Stimulated activated CD8-positive, alpha-beta memory T cell treated with anti-CD3 and anti-CD28 coated beads, Interleukin-15, amount 100 ng/mL, for 1 hour (primary cell): ENCODE data around the gene DNAH9.

ENCODE experiments used
- DNase-seq: peaks from one replicate; pipeline ENCODE4 v3.0.0-alpha.2; 2020; ENCODE audit warnings: low read depth

DNAH9 gene

DNA sequence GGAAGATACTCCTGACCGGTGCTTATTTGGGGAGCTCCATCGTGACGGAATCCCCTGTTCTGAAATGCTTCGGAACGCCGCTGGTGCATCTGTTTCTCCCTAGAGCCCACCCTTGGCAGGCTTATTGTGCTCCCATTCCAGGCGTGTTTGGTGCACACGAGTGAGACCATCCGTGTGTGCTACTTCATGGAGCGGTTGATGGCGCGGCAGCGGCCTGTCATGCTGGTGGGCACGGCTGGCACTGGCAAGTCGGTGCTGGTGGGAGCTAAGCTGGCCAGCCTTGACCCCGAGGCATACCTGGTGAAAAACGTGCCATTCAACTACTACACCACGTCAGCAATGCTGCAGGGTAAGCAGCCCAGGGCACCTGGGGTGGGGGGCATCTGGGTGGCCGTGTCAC, 170.7 kb downstream of the DNAH9 start:
- no peak for DNase-seq

DNA sequence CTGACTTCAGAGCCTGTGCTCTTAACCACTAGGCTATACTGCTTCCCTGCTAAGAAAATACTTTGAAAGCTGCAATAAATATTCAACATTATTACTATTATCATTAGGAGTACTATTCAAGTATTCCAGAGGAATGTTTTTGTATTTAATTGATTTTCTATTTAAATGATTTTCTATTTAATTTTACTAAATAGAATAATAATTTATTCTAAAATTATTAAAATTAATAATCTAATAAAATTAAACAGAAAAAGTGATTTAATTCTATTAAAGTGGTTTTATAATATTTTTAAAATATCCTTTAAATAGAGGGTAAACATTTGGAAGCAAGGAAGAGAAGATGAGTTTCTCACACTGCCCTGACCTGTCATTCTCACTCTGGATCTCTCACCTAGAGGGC, 173.8 kb downstream of the DNAH9 start:
- no peak for DNase-seq

DNA sequence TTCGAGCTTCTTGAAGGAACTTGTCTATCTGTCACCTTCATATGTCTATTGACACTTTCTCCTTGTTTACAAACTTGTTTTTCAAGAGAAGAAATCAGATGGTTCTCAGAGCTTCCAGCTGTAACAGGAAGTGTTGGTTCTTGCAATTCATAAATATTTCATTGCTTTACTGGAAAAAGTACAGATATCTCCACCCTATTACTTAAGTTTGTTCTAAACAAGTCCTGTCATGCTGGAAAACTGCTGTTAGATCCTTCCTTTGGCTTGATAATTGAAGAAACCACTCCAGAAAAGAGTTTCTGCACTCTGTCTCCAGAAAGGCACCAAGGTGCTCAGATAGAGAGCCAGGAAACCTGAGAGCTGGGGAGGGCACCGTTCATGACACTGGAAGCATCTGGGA, 181.6 kb downstream of the DNAH9 start:
- no peak for DNase-seq

DNA sequence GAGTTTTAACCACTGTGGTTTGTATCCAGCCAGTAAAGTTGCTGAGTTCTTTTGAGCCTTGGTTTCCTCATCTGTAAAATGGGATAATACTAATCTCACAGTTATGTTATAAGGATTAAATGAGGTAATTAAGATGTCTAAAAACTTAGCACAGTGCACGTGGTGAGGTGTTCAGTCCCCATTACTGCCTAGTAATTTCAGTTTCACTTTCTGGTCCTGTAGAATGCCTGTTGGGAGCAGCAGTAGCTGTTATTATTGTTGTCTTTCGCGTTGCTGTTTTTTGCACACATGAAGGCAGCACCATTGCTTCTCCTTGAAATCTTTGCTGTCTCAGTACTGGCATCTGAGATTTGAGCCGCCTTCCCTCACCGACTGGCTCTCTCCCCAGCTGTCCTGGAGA, 182.4 kb downstream of the DNAH9 start:
- no peak for DNase-seq

DNA sequence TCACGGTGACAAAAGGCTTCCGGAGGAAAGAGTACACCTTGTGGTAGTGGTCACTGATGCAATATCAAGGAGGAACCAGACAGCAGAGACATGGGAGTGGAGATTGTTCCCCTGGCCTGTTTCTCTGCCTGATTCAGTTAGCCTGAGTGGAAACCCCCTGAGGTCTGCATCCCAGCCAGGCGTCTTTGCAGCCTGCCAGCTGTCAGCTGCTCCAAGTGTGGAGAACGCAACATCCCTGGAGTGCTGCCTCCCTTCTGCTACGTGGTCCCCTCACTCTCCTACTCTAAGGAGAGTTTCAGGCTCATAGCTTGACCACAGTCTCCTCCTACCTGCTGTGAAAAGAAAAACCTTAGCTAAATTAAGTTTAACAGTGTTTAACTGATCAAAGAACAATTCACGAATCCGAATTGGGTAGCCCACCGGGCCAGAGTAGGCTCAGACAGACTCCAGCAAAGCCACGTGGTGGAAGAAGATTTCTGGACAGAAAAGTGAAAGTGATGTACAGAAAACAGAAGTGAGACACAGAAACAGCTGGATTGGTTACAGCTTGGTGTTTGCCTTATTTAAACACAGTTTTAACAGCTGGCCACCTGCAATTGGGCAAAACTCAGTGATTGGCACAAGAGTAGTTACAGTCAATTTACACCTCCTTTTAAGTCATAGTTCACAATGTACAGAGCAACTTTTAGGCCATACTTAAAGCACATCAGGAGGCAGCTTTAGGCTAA, 188.6 kb downstream of the DNAH9 start:
- DNase-seq = no peak

DNA sequence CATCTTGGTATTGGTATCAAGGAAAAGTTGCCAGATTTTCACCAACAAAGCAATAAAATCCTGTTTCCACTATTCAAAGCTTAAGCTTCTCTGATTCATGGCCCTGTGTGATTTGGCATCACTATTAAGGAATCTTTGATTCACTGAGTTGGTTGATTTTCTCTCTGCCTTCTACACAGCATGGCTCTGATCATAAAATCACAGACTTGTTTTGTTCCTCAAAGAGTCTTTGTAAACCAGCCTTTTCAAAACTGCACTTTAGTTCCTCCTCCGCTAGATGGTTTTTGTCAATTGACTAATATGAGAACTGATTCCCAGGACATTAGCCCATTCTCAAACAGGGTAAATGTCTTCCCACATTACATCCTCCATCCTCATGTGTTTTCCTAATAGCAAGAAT, 197.6 kb downstream of the DNAH9 start:
- DNase-seq = no peak

DNA sequence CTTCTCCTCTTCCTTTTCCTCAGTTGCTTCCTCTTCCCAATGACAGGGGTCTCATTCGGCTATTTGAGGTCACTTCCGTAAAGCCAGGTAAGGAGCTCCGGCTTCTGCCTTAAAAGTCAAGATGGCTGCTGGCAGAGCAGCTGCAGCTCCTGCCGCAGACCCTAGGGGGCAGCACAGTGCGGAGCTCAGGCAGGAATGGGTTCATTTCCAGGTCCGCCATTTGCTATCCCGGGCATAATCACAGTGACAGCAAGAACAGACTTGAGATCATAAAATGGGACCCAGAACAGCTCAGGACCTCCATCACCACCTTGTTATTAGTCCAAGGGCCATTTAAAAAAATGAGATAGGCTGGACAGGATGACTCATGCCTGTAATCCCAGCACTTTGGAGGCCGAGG, 199.5 kb downstream of the DNAH9 start:
- DNase-seq = no peak

DNA sequence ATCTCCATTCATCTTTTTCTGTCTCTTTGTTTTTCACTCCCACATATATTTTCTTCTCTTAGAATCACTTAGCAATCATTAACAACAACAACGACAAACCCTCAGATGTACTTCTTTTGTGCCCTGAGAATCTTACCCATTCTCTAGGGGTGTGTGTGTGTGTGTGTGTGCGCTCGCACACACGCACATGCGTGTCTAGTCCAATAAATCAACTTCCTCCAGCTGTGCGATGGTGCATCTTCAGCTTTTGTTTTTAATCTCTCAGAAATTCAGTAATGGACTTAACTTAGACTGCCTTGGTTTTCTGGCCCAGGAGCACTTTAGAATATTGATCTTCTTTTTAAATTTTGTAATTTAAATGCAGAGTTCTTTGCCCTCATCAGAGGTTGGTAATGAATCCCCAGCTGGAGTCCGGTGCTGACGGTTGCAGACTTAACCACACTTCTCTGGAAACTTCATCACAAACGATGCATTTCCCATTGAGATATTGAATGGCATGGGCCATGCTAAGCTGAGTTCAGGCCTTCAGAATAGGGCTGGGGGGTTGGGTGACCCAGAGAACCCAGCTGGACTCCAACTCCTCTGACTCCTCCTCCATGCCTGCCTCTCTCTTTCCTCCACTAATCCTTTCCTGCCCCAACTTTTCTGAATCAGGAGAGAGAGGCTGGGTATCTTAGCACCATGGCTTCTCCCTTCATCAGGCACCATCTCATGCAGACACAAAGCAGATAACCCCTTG, 205.1 kb downstream of the DNAH9 start:
- DNase-seq = no peak

DNA sequence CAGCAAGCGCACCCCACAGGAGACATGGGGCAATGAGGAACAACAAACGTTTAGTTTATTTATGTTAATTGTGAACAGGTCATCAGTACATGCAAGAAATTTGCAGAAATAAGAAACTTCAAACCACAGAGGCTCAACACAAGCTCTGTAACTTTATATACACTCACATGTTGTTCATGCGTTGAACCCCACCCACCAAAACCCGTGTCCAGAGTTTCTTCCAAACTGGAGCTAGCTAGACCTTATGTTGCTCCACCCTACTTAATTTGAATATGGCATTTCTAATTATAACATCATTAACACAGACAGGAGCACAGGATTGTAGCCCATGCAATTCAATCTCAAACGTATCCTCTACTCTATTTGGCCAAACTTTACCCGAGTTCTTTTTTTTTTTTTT, 206.9 kb downstream of the DNAH9 start:
- DNase-seq = no peak

DNA sequence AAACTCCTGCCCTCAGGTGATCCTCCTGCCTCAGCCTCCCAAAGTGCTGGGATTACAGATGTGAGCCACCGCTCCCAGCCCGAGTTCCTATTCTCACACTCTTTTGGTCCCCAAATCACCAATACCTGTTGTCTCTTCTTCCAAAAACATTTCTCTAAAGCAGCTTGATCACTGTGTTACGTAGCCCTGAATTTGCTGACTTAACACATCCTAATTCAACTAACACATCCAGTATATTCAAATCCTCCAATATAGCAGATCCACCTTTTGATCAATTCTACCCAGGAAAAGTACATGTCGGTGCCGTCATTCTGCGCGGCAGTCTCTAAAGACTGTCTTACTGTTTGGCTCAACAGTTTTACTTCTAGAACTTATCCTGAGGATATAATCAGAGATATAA, 207.7 kb downstream of the DNAH9 start:
- no peak for DNase-seq

DNA sequence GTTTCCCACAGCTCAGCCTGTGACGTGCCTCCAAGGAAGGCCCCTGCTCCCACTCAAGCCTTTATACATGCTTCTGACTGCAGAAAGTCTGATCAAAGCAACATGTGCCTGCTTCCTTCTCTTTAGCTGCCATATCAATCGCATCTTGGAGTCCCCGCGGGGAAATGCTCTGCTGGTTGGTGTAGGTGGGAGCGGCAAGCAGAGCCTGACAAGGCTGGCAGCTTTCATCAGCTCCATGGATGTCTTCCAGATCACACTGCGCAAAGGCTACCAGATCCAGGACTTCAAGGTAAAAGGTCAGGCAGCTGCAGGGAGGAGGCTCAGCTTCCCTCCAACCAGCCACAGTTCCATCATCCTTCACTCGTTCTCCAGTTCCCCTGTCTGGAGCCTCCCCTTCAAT, 209.3 kb downstream of the DNAH9 start:
- DNase-seq = no peak

DNA sequence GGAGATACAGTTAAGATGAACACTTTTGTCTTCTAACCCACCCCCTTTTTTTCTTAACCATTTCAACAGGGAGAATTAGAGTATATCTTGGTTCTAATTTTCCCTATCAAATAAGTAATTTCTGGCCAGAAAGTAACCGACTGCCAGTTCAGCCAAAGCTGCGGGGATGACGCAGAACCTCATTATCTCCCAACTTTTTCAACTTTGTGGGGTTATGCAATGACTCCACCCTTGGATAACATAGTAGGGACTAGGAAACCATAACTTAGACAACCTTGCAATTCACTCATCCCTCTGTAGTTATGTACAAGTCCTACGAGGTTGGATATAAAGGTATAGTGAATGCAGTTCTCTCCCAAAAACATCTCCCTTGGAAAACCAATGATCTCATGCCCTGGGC, 215.0 kb downstream of the DNAH9 start:
- no peak for DNase-seq

DNA sequence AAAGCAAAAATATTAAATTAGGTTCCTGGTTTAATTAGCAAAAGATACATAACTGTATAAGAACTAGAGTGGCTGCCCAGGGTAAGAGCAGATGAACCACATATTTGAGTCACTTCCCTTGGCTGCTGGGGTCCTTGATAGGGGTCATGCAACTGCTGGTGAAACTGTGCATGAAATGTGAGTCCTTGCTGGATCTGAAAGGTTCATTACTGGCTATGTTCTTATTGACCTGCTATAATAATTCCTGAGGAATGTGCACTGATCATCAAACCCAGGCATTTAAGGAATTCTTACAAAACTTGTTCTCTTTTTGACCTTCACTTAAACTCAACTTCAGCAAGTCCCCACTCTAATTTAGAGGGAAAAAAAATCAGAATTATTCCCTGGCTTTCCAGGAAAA, 215.6 kb downstream of the DNAH9 start:
- DNase-seq = no peak

DNA sequence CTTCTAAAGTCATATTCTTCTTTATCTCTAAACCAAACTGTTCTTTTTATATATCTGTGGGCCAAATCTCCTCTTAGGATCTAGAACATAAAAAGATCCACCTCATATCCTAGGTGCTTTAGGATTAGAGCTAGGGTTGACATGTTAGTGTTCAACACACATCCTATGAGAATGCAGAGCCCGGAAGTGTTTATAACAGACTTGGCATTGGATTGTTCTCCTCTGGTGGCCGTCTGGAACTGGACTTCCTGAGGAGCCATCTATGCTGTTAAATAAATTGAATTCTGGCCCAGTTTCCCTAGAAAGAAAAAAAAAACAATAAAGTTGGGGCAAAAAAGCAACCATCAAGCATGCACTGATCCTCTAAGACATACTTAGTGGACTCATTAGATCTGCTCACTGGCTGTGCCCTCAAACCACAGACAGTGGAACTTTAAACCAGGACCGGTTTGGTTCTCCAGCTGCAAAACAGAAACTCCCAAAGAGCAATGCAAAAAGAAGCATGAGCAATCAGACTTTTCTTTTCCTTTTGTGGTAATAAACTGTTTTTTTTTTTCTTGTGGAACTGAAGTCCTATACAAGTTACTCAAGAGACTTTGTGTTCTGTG, 216.5 kb downstream of the DNAH9 start:
- DNase-seq = no peak

DNA sequence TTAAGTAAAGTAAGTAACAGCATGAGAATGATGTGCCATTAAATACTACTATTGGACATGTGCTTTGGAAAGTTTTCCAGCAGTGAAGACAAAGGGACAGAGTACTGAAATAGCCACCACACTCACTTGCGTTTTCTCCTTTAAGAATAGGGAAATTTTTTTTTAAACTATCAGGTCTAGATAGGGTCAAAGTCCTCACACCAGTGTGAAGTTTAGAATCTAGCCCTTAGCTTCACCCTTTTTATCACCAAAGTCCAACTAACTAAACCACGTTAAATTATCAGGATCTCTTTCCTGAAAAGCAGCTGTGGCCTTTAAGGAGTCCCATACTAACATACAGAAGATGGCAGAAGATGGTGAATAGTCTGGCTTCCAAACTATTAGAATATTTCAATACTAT, 218.1 kb downstream of the DNAH9 start:
- no peak for DNase-seq

DNA sequence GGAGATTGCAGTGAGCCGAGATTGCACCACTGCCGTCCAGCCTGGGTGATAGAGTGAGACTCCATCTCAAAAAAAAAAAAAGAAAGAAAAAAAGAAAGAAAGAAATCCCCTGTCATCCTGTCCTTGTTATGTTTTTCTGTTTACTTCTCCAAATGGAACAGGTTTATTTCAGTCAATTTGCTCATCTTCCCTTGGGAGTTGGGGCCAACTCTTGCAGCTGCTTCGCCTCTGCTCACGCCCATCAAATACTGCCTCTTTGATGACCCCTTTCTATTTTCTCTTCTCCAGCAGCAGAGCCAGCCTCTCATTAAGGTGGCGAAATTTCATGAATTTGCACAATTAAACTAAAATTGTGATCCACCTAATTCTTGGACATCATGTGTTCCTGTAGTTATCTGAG, 225.6 kb downstream of the DNAH9 start:
- no peak for DNase-seq

DNA sequence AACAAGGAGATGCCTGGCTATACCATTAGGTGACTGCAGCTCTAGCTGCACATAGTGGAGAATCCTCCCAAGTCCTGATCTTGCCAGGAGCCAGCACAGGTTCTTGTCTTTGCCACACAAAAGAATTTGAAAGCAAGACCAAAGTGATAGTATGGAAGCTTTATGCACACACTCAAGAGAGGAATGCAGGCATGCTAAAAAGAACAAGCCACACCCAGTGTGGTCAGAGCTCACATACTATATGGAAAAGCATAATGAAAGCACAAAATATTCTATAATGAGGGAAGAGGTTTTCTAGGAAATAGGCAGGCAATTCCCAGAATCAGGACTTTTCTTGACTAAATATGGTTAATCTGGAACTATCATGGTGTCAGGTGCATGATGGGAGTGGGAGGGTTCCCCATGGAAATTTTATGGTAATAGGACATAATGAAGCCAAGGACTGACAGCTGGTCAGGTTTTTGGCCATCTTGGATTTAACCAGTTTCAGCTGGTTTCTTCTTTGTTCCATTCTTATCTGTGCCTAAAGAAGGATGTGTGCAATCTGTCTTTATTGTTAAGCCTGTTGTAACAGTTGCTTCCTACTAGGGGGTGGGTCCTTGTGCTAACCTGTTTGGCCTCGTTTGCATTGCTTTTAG, 227.4 kb downstream of the DNAH9 start:
- no peak for DNase-seq

DNA sequence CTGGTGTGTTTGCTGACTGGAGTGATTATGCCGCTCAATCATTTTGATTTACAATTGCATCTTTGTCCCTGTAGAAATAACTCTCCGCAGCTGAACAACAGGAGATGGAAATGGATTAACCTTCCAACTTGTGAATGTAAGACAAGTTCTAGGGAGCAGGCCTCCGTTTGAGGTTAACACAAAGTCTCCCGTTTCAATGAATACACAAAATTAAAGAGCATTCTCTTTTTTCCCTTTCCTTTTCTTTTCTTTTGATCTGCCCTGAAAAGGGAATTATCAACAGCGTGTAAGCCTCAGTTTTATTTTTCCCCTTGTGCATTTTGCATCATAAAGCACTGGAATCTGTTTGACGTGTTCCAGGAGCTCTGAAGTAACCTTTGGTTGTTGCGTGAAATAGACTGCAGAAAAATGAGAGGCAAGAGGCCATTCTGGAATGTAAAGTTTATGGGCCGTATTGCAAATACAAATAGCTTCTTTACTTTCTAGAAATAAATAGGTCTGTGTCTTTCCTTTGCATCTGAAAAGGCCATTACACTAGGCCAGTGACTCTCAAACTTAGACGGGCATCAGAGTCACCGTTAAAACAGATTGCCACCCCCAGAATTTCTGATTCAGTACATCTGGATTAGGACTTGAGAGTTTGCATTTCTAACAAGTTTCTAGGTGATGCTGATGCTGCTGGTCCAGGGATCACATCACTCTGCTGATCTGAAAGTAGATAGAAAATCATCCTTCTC, 234.3 kb downstream of the DNAH9 start:
- DNase-seq = no peak

DNA sequence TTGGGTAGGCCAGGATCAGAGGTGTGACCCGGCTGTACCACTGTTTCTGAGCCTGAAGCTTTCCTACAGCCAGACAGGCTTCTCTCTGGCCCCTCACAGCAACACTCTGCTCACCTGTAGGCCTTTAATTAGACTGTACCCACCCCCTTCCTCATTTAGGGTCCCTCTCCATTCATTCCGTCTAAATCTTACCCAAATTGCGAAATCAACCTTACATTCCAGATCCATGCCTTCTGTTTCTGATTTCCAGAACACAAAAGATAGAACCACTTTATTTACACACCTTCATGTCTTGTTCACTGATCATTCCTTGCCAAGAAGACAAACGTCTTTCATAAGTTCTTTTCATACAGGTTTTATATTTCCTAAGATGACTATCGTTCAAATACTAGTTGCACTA, 238.2 kb downstream of the DNAH9 start:
- DNase-seq = no peak

DNA sequence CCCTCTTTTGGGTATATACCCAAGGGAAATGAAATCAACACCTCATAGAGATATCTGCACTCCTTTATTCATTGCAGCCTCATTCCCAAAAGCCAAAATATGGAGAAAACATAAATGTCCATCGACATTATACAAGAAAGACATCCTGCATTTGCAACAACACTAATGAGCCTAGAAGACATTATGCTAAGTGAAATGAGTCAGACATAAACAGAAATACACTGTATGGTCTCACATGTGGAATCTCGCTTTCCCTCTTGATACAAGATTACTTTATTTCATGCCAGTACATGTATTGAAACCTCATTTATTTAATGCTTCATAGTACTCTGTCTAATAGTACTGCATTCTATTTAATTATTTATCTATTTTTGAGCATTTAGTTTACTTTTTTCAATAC, 241.8 kb downstream of the DNAH9 start:
- DNase-seq = no peak

DNA sequence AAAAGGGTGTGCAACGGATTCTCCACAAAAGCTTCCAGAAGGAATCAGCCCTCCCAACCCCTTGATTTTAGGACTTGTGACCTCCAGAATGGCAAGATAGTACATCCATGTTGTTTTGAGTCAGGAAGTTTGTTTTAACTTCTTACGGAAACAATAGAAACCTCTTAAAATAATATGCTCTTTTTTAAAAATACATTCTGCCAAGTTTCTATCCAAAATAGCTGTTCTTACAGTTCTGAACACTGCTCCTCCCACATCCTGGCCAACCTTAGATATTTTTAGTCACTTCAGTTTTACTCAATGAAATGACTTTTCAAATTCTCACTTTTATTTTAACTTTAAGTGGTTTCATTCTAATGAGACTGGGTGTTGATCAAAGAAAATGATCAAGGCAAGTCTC, 242.6 kb downstream of the DNAH9 start:
- no peak for DNase-seq

DNA sequence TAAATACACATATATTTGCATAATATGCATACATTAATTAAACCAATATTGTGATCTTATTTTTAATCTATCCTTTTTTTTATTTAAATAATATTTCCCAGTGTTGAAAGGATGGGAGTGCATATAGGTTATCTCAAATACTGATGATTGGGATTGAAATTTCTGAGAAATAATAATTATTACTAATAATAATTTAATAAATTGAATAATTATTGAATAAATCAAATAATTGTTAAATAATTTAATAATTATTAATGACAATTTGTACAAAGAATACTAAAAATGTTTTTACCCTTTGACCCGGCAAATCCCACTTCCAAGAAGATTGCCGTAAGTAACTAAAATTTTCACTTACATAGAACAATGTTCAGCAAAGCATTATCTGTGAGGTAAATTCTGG, 250.1 kb downstream of the DNAH9 start:
- DNase-seq = no peak
